Peyer's patch (tissue), 4 donors: ENCODE data around the gene SDHAF1. TPM values are rescaled to one million over a fixed set of nuclear protein-coding genes. Genes with fewer than 3 reads are reported as not detected.

Source experiments
- DNase-seq, 3 donors: peaks; one replicate each; pipeline ENCODE4 v3.0.0-alpha.2; 2017 to 2019
- H3K27ac ChIP-seq, 4 donors: fragments of 200-600 bp; sonication (generic); one replicate each; pipeline ENCODE4 v1.5.1; 2016 to 2019
- H3K27me3 ChIP-seq, 2 donors: fragments of 200-600 bp; sonication (generic); one replicate each; pipeline ENCODE4 v1.5.1; 2019
- H3K36me3 ChIP-seq, 3 donors: fragments of 200-600 bp; sonication (generic); one replicate each; pipeline ENCODE4 v1.5.1; 2016 to 2019
- H3K4me1 ChIP-seq, 4 donors: fragments of 200-600 bp; sonication (generic); one replicate each; pipeline ENCODE4 v1.5.1; 2016 to 2019
- H3K4me3 ChIP-seq, 4 donors: fragments of 200-600 bp; sonication (generic); 1 replicate in 3 of 4; 2 replicates in 1 of 4; pipeline ENCODE4 v1.5.1; 2016 to 2019; ENCODE audit warnings: mild to moderate bottlenecking in 1 of 4
- H3K9me3 ChIP-seq, 4 donors: fragments of 200-600 bp; sonication (generic); one replicate each; pipeline ENCODE4 v1.5.1; 2016 to 2019; ENCODE audit warnings: mild to moderate bottlenecking in 1 of 4
- POLR2A ChIP-seq, 2 donors: fragments of 450-650 bp; IDR thresholded peaks; one replicate each; pipeline ENCODE4 v1.5.1; 2017; ENCODE audit warnings: antibody characterized with exemption in 2 of 2, mild to moderate bottlenecking in 2 of 2, moderate library complexity in 2 of 2
- total RNA-seq, 4 donors: library from RNA; depleted of rRNA; stranded (reverse); fragments of >200 nt; gene quantifications; one replicate each; pipeline ENCODE4 v1.1.0, GENCODE V29; 2016
- TF ChIP-seq, protein P1 (sequence below), 6 experiments: fragments of 450-650 bp in 4 of 6; fragments of 200-600 bp in 2 of 6; sonication (generic) in 1 of 6; IDR thresholded peaks; one replicate each; pipeline ENCODE4 v1.5.1; 2017 to 2019; ENCODE audit warnings: antibody characterized with exemption in 6 of 6, mild to moderate bottlenecking in 3 of 6, moderate library complexity in 1 of 6

The SDHAF1 gene
- total RNA-seq, 4 donors from 2014 or later: 15.7 to 48.0 (median 39.1) TPM

DNA sequence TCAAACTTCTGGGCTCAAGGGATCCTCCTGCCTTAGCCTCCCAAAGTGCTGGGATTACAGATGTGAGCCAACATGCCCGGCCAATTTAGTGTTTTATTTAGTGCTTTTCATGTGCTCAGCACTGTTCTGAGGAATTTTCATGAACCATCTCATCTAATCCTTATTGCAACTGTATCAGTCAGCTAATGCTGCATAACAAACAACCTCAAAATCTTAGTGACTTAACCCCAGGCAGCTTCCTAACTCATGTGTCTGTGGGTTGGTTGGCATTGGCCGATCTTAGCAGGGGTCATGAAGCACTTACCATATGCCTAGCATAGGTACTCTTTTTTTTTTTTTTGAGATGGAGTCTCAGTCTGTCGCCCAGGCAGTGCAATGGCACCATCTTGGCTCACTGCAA, 6.2 kb upstream of the SDHAF1 start:
- no peak for DNase-seq
- Histone ChIP-seq H3K9me3 (no peaks in the 10 kb centered on the region), H3K4me3 (no peak overlapping the region), H3K27me3 (peaks cover 0 to 8% of the 10 kb centered on the region in 2 donors), H3K27ac (no peak overlapping the region), H3K36me3 (no peaks in the 10 kb centered on the region), H3K4me1 (peaks cover 0 to 7% (median 0%) of the 10 kb centered on the region in 4 donors)
- TF ChIP-seq, protein P1, sequence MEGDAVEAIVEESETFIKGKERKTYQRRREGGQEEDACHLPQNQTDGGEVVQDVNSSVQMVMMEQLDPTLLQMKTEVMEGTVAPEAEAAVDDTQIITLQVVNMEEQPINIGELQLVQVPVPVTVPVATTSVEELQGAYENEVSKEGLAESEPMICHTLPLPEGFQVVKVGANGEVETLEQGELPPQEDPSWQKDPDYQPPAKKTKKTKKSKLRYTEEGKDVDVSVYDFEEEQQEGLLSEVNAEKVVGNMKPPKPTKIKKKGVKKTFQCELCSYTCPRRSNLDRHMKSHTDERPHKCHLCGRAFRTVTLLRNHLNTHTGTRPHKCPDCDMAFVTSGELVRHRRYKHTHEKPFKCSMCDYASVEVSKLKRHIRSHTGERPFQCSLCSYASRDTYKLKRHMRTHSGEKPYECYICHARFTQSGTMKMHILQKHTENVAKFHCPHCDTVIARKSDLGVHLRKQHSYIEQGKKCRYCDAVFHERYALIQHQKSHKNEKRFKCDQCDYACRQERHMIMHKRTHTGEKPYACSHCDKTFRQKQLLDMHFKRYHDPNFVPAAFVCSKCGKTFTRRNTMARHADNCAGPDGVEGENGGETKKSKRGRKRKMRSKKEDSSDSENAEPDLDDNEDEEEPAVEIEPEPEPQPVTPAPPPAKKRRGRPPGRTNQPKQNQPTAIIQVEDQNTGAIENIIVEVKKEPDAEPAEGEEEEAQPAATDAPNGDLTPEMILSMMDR (IDR thresholded peaks at IDR 0.05): no peak
- no peak for TF ChIP-seq POLR2A (IDR thresholded peaks at IDR 0.05)

DNA sequence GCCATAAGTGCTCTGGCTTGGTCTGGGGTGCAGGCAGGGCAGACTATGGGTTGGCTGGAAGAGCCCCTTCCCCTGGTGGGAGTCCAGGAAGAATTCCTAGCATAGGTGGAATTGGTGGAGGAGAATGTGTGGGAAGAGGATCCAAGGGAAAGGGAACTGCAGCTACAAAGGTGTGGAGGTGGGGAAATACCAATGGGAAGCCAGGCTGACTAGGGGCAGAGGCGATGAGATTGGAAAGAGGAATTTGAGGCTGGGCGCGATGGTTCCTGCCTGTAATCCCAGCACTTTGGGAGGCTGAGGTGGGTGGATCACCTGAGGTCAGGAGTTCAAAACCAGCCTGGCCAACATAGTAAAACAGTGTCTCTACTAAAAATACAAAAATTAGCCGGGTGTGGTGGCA, 4.8 kb upstream of the SDHAF1 start:
- no peak for DNase-seq
- no peak overlapping the region for H3K27ac ChIP-seq
- TF ChIP-seq, protein P1 (IDR thresholded peaks at IDR 0.05): no peak
- no peak for TF ChIP-seq POLR2A (IDR thresholded peaks at IDR 0.05)
- no peaks in the 10 kb centered on the region for H3K9me3 ChIP-seq
- H3K4me3 ChIP-seq: no peak overlapping the region
- no peaks in the 10 kb centered on the region for H3K36me3 ChIP-seq
- H3K27me3 ChIP-seq: peaks cover 0 to 8% of the 10 kb centered on the region in 2 donors
- H3K4me1 ChIP-seq: peaks cover 0 to 12% (median 2%) of the 10 kb centered on the region in 4 donors

DNA sequence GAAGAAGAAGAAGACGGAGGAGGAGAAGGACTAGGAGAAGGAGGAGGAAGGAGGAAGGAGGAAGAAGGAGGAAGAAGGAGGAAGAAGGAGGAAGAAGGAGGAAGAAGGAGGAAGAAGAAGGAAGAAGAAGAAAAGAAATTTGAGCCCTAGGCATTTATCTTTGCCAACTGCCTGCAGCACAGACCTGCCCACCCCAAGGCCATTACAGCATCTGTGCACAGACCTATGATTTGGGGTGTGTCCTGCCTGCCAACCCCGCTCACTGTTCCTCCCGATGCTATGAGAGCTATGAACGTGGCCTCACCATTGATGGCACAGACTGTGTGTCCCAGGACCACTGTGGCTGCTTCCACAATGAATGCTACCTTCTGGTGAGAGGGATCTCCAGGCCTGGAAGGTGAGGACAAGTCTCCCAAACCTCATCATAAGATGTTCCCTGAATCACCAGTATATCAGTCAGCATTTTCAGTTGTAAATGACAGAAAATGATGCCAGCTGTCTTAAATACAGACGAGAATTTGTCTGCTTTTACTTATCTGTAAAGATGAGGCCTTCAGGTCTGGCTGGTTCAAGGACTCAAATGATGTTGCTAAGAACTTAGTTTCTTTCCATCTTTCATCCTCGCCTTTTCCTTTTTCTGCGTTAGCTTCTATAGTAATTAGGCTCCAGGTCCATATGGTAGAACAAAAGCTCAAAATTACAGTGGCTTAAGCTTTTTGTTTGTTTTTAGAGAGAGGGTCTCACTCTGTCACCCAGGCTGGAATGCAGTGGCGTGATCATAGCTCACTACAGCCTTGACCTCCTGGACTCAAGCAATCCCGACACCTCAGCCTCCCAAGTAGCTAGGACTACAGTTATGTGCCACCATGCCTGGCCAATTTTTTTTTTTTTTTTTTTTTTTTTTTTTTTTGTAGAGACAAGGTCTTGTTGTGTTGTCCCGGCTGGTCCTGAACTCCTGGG, 3.9 kb upstream of the SDHAF1 start:
- Histone ChIP-seq H3K27ac (no peak overlapping the region), H3K4me3 (no peak overlapping the region), H3K36me3 (no peaks in the 10 kb centered on the region), H3K4me1 (peaks cover 0 to 16% (median 6%) of the 10 kb centered on the region in 4 donors), H3K27me3 (peaks cover 0 to 8% of the 10 kb centered on the region in 2 donors), H3K9me3 (no peaks in the 10 kb centered on the region)
- DNase-seq: no peak
- TF ChIP-seq POLR2A (IDR thresholded peaks at IDR 0.05): no peak
- TF ChIP-seq, protein P1 (IDR thresholded peaks at IDR 0.05): no peak

DNA sequence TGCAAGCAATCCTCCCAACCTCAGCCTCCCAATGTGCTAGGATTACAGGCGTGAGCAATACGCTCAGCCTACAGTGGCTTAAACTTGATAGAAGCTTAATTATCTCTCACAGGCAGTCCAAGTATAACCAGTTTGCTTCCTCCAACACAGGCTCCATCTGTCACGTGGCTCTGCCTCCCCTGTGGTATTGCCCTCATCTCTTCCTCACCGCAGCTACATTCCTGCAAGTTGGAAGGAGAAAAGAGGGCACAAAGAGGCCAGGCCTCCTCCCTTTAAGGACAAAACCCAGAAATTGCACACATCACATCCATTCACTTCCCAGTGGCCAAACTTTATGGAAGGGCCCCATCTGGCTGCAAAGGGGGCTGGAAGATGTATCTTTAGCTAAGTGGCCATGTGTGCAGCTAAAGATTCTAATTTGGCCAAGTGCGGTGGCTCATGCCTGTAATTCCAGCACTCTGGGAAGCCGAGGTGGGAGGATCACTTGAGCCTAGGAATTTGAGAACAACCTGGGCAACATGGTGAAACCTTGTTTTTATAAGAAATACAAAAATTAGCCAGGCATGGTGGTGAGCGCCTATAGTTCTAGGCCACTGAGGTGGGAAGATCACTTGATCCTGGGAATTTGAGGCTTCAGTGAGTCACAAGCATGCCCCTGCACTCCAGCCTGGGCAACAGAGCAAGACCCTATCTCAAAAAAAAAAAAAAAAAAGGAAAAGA, 3.1 kb upstream of the SDHAF1 start:
- no peak for TF ChIP-seq POLR2A (IDR thresholded peaks at IDR 0.05)
- TF ChIP-seq, protein P1 (IDR thresholded peaks at IDR 0.05): no peak
- Histone ChIP-seq H3K27me3 (peaks cover 0 to 8% of the 10 kb centered on the region in 2 donors), H3K9me3 (no peaks in the 10 kb centered on the region), H3K4me1 (peaks cover 0 to 22% (median 10%) of the 10 kb centered on the region in 4 donors), H3K27ac (no peak overlapping the region), H3K36me3 (no peaks in the 10 kb centered on the region), H3K4me3 (no peak overlapping the region)
- no peak for DNase-seq

DNA sequence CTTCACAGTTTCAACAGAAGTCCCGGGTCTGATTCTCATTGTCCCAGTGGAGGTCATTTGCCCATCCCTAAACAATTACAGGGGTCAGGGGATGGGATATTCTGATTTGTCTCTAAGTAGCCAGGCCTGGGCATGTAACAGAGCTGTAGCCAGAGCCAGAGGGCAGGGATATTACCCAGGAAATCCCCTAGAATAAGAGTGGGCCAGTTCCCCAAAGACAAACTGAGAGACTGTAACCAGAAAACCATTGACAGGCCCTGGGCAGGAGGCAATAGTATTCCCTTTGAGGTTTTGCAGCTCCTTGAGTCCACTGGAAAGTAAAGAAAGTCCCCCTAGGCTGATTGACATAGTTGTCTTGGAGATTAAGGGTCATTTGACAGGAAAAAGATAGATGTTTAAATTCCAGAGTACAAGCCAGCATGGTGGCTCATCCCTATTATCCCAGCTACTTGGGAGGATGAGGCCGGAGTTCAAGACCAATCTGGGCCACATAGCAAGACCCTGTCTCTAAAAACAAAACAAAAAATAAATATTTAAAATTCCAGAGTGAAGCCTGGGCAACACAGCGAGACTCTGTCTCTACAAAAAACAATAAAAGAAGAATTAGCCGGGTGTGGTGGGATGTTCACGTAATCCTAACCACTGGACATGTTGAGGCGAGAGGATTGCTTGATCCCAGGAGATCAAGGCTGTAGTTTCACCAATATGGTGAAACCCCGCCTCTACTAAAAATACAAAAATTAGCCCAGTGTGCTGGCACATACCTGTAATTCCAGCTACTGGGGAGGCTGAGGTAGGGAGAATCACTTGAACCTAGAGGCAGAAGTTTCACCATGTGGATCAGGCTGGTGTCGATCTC, 1.9 kb upstream of the SDHAF1 start:
- DNase-seq: no peak
- Histone ChIP-seq H3K36me3 (peaks cover 0 to 9% (median 0%) of the 10 kb centered on the region in 3 donors), H3K9me3 (no peaks in the 10 kb centered on the region), H3K4me1 (peaks cover 0 to 25% (median 10%) of the 10 kb centered on the region in 4 donors), H3K27me3 (no peaks in the 10 kb centered on the region), H3K27ac (no peak overlapping the region), H3K4me3 (no peak overlapping the region)
- TF ChIP-seq POLR2A (IDR thresholded peaks at IDR 0.05): no peak
- TF ChIP-seq, protein P1 (IDR thresholded peaks at IDR 0.05): no peak
